Urothelium cell line (cell line): ENCODE data around the gene PHF21B.
"Not testable (repeated sequence)": the region's sequence is repeated elsewhere in the genome, so short reads cannot be mapped to it uniquely, and the experiment has no call there.

ENCODE experiments used
- DNase-seq: peaks from one replicate; pipeline ENCODE4 v3.0.0; 2011; ENCODE audit warnings: low spot score, mixed read lengths
- FAIRE-seq: peaks from 2 replicates; lab custom pipeline; 2011; peaks lifted over from hg19 to GRCh38; lab: Jason Lieb, UNC

The PHF21B gene

DNA sequence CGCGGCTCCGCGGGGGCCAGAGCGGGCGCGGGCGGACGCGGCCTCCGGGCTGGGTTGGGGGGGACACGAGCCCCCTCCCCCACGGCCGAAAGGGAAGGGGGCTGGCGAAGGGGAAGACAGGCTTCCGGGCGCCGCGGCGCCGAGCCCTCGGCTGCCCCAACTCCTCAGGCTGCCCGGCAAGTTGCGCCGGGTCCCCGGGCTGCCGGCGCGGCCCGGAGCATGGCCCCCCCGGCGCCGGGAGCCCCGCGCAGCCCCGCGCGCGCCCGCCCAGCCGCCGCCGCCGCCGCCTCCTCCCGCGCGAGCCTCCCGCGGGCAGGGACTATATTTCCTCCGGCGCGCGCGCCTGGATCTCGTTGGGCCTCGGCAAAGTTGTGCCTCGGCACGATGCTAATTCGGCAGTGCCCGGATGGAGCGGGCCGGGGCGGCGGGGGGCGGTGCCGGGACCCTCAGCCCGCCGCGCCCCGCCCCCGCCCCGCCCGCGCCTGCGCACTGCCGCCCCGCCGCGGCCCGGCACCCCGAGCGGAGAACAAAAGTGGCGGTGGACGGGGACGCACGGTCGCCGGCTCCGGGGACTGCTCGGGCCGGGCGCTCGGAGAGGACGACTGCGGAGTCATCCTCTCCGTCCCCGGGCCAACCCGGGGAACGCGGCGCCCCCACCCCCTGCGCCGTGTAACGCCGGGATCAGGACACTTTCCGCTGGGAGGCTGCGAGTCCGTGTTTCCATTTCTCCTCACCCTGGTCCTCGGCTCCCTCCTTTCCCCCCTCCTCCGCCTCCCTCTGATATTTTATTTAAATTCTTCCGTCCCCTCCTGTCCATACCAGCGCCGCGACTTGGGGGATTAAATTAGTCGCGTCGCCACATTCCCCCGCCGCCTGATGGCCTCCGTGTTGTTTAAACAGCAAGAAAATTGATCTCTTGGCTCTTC lies at the start of gene PHF21B:
Gene PHF21B (minus strand): TSS at position 400 of the 926 bp plus-strand sequence. CDS start 456 bp downstream, outside the sequence.
- FAIRE-seq = peak; percentile 30
- DNase-seq = peak; percentile 93

DNA sequence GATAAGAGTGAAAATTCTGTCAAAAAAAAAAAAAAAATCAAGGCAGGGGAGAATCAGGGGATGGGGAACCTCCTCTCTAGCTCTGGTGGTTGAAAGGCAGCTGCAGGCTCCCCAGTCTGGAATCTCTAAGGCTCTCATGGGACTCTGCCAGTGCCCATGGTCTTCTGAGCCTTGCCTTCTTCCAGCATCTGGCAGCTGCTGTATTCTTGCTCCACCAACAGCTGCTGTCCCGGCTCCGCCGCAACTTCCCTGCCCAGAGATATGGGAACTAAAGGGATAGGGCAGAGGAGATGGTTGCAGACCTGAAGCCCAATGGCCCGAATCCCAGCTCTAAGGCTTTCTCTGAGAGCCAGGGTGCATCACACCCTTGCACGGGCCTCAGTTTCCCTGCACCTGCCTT lies 49.5 kb upstream of the PHF21B start:
- DNase-seq (no peak), FAIRE-seq (no peak)

DNA sequence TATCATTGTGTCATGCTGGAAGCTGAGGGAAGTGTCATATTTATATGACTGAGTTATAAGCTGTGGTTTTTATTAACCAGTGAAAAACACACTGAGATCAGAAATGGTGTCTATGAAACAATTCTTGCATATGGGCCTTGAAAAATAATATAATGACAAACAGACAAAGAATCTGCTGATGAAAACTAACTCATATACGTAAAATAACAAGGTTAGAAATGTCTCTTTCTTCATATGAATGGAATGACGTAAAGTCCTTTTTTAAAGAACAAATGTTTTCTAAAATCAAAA lies 48.8 kb upstream of the PHF21B start:
- no peak for DNase-seq
- FAIRE-seq = no peak

DNA sequence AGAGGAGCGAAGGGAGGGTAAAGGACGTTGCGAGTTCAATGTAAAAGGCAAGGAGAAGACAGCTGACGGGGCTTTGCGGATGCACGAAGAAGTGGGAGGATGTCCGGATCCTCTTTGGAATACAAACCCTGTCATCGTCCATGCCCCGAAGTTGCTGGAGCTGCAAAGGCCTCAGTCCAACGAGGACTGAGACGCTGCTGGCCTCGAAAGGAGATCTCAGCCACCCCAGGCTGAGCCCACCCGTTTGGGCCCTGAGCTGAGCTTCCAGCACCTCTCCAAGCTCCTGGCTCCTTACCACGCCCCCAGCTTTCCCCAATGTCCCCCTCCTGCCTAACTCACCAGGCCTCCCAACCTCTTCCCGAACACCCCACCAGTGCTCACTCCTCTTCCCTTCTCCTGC lies 46.1 kb upstream of the PHF21B start:
- FAIRE-seq (no peak), DNase-seq (no peak)

DNA sequence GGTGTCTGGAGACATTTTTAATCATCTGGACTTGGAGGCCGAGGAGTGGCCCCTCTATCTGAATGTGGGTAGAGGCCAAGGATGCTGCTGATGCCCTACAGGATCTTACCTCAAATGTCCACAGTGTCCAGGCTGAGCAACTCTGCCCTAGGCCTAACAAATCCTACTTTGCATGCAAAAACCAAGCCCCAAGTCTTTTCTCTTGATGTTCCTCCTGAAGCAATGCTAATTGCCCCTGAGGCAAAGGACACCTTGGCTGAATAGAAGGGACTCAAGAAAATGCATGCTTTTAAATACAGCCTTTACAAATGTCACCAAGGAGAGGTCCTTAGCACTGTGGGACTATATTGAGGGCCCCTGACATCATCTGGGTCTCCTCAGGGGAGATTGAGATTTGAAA lies 43.8 kb upstream of the PHF21B start:
- DNase-seq (no peak), FAIRE-seq (no peak)

DNA sequence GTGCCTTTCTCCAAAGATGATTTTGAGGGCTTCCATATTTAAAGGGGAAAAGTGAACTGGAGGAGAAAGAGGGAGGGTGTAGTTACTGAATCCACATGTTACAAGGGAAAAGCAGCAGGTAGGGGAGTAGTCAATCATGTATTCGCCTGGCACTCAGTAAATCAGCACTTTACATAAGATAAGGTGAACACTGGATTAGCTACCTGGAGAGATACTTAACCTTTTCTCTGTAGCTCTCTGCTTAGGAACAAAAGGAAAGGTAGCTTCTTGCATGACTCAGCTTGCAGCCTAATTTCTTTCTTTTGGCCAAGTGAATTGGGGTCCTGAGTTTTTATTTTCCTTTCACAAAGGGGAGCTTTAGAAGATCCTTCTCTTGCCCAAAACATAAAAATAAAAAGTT lies 43.3 kb upstream of the PHF21B start:
- DNase-seq = no peak
- FAIRE-seq = no peak

DNA sequence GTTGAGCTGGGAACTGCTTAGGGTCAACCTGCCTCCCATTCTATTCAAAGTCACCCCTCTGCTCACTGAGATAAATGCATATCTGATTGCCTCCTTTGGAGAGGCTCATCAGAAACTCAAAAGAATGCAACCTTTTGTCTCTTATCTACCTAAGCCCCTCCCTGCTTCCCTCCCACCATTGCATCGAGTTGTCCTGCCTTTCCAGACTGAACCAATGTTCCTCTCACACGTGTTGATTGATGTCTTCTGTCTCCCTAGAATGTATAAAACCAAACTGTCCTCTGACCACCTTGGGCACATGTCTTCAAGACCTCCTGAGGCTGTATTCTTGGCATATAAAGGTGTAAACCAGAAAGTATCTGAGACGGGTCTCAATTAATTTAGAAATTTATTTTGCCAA lies 42.9 kb upstream of the PHF21B start:
- FAIRE-seq, DNase-seq: not testable (repeated sequence)

DNA sequence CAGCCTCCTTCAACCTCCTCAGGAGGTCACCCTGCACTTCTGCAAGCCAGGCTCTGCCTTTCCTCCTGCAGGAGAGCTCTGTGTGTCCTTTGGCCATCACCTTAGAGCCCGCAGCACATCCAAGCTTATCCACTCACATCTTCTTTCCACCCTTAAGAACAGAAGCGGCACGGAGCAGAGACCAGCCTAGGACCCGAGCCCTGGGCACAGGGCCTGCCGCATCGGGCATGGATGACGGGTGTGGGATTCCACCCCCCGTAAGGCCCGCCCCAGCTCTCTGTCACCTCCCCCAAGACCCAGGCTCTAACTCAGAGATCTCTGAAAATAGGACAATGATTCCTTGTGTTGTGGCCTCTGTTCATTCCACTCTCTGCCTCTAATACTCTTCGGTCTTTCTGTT lies 42.1 kb upstream of the PHF21B start:
- DNase-seq (no peak), FAIRE-seq (no peak)

DNA sequence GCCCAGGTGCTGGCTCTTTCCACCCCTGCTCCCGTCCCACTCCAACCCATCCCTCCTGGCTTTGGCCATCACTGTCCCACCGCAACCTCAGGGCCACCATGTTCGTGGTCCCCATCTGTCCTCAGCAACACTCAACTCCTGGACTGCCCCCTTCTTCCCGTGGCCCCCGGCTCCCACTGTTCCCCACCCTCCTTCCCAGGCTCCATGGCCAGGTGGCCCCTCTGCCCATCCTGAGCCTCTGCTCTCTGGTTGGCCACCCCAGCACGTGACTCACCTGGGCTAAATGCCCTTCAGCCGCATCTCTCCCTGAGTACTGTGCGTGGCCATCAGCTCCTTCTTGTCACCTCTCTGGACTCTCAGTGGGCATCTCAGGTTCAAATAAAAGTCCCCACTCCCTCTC lies 41.6 kb upstream of the PHF21B start:
- FAIRE-seq = no peak
- no peak for DNase-seq

DNA sequence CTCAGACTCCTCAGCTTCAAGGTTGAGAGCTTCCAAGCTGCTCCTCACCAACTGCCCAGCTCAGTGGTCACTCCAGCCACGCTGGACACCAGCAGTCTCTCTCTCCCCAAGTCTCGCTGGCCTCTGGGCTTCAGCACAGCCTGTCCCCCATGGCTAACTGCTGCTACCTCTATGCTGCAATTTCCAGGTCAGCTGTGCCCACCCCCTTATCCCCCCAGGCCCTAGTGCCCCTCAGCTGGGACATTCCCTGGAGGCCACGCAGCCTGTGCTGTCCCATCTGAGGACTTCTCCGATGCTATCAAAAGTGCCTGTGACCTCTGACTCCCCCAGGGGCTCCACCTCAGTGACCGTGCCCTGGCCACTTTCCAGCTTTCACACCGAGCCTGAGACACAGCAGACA lies 37.5 kb upstream of the PHF21B start:
- DNase-seq = no peak
- FAIRE-seq = no peak

DNA sequence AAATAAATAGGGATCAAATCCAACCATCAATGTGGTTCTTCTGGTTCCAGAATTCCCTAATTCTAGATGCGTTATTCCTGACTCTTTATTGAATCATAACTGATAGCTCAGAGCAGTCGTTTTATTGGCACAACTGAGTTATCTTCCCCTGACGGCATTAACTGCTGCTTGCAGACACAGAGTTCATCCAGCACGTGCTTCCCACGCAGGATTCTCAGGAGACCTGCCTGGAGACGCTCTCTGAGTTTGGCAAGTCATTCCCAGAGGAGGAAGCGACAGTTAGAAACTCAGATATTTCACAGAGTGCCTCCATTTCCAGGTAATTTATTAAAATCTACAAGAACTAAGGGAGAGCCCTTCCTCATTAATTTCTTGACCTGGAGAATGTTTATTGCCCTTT lies 35.4 kb upstream of the PHF21B start:
- DNase-seq (no peak), FAIRE-seq (no peak)

DNA sequence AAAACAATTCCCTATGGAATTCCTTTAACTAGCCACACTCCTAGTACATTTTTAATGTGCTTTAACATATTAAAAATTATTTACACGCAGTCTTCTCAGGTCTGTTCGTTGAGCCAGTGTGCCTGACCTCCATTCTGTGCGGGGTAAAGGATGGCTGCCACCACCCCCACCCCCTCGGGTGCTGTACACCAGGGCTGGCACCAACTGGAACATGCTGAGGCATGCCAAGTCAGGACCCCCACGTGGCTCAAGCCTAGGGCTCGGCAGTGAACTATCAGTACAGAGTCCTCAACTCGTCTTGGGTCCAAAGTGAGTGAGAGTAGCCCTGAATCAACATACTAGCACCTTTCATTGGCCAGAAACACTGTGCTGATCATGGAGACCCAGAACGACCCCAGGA lies 32.5 kb upstream of the PHF21B start:
- DNase-seq (no peak), FAIRE-seq (no peak)

DNA sequence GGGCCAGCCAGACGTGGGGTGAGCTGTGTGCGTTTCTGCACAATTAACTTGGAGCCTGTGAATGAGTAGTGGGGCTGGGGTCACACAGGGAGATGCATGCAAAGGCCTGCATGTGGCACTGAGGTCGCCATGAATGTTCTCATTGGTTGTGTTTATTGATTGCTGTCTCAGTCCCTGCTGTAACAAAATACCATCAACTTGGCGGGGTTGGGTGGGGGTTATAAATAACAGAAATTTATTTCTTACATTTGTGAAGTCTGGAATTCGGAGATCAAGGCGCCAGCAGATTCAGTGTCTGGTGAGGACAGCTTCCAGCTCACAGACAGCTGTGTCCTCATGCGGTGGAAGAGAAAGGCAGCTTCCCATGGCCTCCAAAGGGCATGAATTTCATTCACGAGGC lies 29.3 kb upstream of the PHF21B start:
- DNase-seq = no peak
- FAIRE-seq = no peak

DNA sequence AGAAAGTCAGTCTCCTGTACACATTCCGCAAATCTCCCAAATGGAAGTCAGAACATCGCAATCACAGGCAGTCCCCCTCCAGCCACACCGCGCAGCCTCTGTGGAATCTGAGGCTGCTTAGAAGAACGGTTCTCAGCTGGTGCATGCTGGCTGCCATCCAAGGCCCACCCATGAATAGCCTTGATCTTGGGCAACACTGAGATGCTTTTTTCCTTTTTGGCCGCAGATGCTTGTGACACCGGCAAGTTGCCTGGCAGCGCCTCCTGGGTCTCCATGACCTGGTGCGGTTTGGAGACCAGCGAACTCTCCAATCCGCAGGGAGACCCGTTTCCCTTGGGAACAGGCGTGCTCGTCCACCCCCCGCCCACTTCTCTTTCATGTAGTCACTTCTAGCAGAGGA lies 26.3 kb upstream of the PHF21B start:
- DNase-seq = peak; percentile 38

DNA sequence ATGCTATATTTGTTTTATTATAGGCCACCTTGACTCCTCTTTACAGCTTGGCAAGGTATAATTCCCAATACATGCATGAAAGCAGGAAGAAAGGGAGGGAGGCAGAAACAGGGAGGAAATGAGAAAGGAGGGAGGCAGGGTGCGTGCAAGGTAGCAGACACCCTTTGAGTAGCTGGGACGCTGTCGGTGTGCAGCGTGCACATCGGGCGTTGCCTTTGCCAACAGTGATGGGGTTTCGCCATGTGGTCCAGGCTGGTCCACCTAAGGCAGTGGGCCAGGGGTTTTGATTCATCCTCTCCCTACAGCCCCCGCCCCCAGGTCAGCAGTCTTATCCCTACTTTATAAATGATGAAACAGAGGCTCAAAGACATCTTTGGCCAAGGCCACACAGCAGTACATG lies 25.0 kb upstream of the PHF21B start:
- DNase-seq = no peak
- no peak for FAIRE-seq

More for the DNA sequence above, 26.3 kb upstream of the PHF21B start:
- no peak for FAIRE-seq

DNA sequence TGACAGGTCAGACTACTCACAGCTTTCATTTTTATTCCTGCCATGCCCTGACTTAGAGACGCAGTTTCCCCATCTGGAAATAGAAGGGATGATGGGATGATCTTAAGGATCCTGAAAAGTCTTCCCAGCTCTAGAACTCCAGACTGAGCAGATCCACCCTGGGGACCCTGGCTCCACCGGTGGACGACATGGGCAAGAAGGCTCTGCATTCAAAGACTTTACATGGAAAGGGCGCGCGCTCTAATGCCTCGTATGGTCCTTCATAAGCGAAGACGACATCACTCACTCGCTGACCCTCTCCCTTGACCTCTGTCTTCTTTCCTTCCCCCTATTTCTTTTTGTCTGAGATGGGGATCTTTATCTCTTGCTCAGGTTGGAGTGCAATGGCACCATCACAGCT lies 24.4 kb upstream of the PHF21B start:
- DNase-seq (no peak), FAIRE-seq (no peak)

DNA sequence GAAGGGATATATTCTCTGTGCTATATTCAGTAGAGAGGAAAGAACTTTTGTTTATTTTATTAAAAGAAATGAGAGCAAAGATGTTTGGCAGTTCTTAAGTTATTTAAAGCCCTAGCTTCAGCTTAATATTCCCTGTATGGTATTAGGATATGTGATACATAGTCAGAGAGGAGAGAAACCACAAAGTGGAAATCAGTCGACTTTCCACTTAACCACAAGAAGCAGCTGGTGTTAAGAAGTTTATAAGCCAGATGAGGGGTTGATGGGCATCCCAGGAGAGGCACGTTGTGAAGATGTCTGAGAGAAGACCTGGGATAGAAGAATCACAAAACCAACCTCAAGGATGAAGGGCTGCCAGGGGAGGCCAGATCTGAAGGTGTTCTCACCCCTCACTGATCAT lies 23.3 kb upstream of the PHF21B start:
- FAIRE-seq = no peak
- DNase-seq = no peak

DNA sequence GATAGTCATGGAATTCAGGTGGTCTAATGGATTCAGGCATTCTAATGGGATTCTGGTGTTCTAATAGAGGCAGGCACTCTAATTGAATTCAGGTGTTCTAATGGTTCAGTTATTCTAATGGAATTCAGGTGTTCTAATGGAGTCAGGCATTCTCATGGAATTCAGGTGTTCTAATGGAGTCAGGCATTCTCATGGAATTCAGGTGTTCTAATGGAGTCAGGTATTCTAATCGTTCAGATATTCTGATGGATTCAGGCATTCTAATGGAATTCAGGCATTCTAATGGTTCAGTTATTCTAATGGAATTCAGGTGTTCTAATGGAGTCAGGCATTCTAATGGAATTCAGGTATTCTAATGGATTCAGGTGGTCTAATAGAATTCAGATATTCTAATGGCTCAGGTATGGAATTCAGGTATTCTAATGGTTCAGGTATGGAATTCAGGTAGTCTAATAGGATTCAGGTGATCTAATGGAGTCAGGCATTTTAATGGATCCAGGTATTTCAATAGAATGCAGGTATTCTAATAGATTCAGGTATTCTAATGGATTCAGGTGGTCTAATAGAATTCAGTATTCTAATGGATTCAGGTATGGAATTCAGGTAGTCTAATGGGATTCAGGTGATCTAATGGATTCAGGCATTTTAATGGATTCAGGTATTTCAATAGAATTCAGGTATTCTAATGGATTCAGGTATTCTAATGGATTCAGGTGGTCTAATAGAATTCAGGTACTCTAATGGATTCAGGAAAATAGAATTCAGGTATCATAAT lies 22.0 kb upstream of the PHF21B start:
- DNase-seq (no peak), FAIRE-seq (no peak)

DNA sequence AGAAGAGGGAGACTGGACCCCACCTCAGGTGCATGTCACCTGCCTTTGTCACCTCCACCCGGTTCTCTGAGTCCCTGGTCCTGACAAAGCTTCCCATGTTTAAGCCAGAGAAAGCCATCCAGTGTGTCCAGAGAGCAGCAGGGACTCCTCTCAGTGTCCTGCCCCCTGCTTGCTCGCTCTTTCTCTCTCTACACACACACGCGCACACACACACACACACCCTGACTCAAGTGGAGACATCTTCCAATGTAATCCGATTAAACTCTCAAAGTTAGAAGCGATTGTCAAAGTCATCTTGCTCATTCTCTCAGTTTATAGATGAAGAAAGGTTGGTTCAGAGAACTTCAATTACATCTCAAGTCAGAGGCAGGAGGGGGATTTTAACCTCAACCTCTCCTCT lies 19.7 kb upstream of the PHF21B start:
- DNase-seq (no peak), FAIRE-seq (no peak)

DNA sequence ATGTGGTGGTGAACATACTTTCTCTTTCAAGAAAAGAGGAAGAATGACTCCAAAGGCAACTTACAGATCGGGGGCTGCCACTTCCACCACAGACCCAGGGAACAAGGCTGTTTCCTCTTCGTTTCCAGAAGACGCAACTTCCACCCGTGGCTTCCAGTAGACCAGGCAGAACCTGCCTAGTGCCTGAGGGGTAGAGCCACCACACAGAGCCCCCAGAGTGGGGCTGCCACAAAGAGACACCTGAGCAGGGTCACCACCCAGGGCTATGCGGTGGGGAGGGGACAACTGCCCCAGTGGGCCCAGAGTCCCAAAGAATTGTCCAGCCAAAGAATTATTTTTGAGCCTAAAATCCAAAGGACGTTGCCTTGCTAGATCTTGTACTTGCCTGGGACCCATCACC lies 16.7 kb upstream of the PHF21B start:
- DNase-seq (no peak), FAIRE-seq (no peak)

DNA sequence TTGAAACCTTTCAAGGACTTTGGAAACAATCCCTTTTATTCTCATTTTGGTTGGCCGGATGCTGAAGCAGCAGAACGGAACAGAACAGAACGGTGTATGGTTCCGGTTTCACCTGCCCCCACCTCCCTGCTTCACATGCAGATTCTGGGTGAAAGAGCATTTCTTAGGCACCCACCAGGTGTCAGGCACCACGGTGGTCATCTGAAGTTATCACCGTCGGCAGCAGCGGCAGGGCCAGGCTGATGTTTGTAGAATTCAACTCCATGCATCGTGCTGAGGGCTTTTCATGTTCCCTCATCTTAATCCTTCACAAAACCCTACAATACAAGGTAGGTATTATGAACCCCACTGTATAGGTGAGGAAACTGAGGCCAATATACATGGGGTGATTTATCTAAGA lies 13.6 kb upstream of the PHF21B start:
- FAIRE-seq (peak; percentile 81), DNase-seq (no peak)
